NK-92 (cell line): ENCODE results near the gene GABRB2.
"Not testable (repeated sequence)": the region's sequence is repeated elsewhere in the genome, so short reads cannot be mapped to it uniquely, and the experiment has no call there.

Source experiments
- DNase-seq: peaks from one replicate; lab custom pipeline; 2025; ENCODE audit not compliant: unreplicated experiment; lab: John Stamatoyannopoulos, UW

The GABRB2 gene

GRCh38 chr5:161256957-161257356 is 289.6 kb downstream of the GABRB2 start:
- no peak for DNase-seq

GRCh38 chr5:161252955-161253354 is 293.6 kb downstream of the GABRB2 start:
- DNase-seq, result not testable (repeated sequence)

GRCh38 chr5:161246749-161247148 is 299.8 kb downstream of the GABRB2 start:
- no peak for DNase-seq

GRCh38 chr5:161245846-161246245 is 300.7 kb downstream of the GABRB2 start:
- DNase-seq, result not testable (repeated sequence)
